Pancreas (tissue), 10 donors: ENCODE results near the gene HK1. TPM values are rescaled to one million over a fixed set of nuclear protein-coding genes. Genes with fewer than 3 reads are reported as not detected.

Experiments
- ATAC-seq, 4 donors: fragments of 200-7000 bp; cut with Tn5 transposase; one replicate each; pipeline versions ENCODE4 v1.8.0 to v1.9.1; 2020; ENCODE audit warnings: mild to moderate bottlenecking in 4 of 4, moderate library complexity in 4 of 4
- DNase-seq, 6 donors: peaks; one replicate each; pipeline ENCODE4 v3.0.0-alpha.2; 2020
- FAIRE-seq: peaks from 2 replicates; lab custom pipeline; 2012; peaks lifted over from hg19 to GRCh38; lab: Jason Lieb, UNC
- H3K27ac ChIP-seq, 4 donors: fragments of 200-600 bp; sonication (generic); 1 replicate in 3 of 4; 2 replicates in 1 of 4; pipeline versions ENCODE4 v1.5.0 to v1.8.0; 2020
- H3K27me3 ChIP-seq, 4 donors: fragments of 200-600 bp; one replicate each; pipeline ENCODE4 v1.8.0; 2021
- H3K36me3 ChIP-seq, 3 donors: fragments of 200-600 bp; sonication (generic) in 1 of 3; one replicate each; pipeline versions ENCODE4 v1.5.0 to v1.8.0; 2020 to 2021
- H3K4me1 ChIP-seq, 3 donors: fragments of 200-600 bp; one replicate each; pipeline ENCODE4 v1.8.0; 2021
- H3K4me3 ChIP-seq, 4 donors: fragments of 200-600 bp; sonication (generic) in 2 of 4; one replicate each; pipeline versions ENCODE4 v1.5.0 to v1.8.0; 2020 to 2021
- H3K9me3 ChIP-seq, 4 donors: fragments of 200-600 bp; one replicate each; pipeline ENCODE4 v1.8.0; 2021
- WGBS, 2 donors: extraction: QIAGEN DNeasy Blood & Tissue Kit; methylation state at CpG; one replicate each; pipeline ENCODE4 v1.1.7; 2013; 5-methylcytosine and 5-hydroxymethylcytosine counted together
- intact Hi-C, 3 donors: fragments of 100-400 bp; cut with DNase I; formaldehyde crosslinking; loops; one replicate each; pipeline versions ENCODE4 v1.11.1 to v1.14.2; 2022
- polyA plus RNA-seq, 2 donors: library from polyadenylated mRNA; stranded (reverse); fragments of 200-250 nt; gene quantifications; one replicate each; pipeline ENCODE4 v1.2.3, GENCODE V29; 2013
- total RNA-seq, 6 donors: library from RNA; stranded (reverse); fragmentation: NEBNext Ultra II Directional in 4 of 6; extraction: Animal tissue kit (Norgen Biotek cat#: 25700) in 4 of 6; gene quantifications; one replicate each; pipeline versions ENCODE4 v1.2.1 to v1.2.4, GENCODE V29; 2021 to 2023
- TF ChIP-seq, protein P1 (sequence below), 4 donors: fragments of 200-600 bp; sonication (generic) in 3 of 4; IDR thresholded peaks; one replicate each; pipeline versions ENCODE4 v1.5.0 to v1.8.0; 2021; ENCODE audit warnings: antibody characterized with exemption in 4 of 4
- donor health status: healthy with polysubstance abuse.
- donor health status: DM: no; HTN: no; CAD: no; lungs with moderate emphysema.
- donor health status: DM: no; HTN: no; CAD: no.
- donor health status: control.
- donor health status: control.
- donor health status: Bipolar disorder and iron deficiency.
- donor health status: DM: yes; HTN: yes; CAD: no.
- donor health status: DM: no; HTN: no; CAD: no.
- donor health status: DM: no; HTN: no; CAD: no.
- donor health status: DM: yes; HTN: yes; CAD: no.

The HK1 gene
- total and polyA plus RNA-seq, 8 donors = 6.7 to 18.1 (median 8.6) TPM

DNA sequence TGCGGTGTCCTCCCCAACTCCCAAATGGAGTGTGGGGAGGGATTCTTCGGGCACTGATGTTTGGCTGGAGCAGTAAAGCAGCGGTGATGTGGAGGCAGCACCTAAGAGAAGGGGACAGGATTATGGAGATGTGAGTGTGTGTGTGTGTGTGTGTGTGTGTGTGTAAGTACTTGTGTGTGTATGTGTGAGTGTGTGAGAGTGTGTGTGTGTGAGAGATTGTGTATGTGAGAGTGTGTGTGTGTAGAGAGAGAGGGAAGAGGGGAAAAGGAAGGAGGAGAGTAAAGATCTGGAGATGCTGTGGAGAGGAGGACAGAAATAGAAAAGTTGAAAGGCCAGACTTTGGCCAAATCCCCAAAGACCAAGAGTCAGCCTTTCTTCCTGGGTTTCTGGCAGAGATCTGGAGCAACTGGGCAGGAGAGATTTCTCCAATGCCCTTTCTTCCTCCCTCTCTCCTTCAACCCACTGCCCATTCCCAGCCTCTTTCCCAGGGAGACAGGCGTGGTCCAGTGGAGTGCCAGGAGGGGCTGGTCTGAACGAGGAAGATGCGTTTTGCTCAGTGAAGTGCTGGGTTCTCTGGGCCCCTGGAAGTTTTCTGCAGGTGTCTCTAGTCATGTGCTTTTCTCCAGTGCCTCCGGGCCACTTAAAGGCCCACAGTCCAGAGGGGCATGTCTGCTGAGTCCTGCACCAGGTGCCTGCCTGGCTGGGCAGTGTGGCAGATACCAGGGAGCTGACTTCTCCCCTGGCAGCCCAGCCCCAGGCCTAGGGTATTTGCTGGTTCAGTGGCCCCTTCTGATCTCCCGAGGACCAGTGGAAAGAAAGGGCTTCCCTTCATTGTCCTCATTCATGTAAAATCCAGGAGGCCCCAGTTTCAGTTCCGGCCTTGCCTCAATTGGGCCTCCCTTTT, 60.5 kb downstream of the HK1 start:
- Histone ChIP-seq H3K4me1 (peaks cover 0 to 4% (median 0%) of the 10 kb centered on the region in 3 donors), H3K27ac (no peak overlapping the region), H3K36me3 (no peaks in the 10 kb centered on the region), H3K27me3 (no peaks in the 10 kb centered on the region), H3K4me3 (no peak overlapping the region), H3K9me3 (no peaks in the 10 kb centered on the region)
- no peak for DNase-seq
- 82 to 83% methylated on average over 9 of the region's 9 CpGs for WGBS, 2 donors
- TF ChIP-seq, protein P1, sequence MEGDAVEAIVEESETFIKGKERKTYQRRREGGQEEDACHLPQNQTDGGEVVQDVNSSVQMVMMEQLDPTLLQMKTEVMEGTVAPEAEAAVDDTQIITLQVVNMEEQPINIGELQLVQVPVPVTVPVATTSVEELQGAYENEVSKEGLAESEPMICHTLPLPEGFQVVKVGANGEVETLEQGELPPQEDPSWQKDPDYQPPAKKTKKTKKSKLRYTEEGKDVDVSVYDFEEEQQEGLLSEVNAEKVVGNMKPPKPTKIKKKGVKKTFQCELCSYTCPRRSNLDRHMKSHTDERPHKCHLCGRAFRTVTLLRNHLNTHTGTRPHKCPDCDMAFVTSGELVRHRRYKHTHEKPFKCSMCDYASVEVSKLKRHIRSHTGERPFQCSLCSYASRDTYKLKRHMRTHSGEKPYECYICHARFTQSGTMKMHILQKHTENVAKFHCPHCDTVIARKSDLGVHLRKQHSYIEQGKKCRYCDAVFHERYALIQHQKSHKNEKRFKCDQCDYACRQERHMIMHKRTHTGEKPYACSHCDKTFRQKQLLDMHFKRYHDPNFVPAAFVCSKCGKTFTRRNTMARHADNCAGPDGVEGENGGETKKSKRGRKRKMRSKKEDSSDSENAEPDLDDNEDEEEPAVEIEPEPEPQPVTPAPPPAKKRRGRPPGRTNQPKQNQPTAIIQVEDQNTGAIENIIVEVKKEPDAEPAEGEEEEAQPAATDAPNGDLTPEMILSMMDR (IDR thresholded peaks at IDR 0.05) = no peak
- ATAC-seq = no peak
- intact Hi-C loops = no loop called here
- no peak for FAIRE-seq

- TF ChIP-seq, protein P1 (IDR thresholded peaks at IDR 0.05) = no peak
- intact Hi-C loops = no loop called here
- DNase-seq (no peak), ATAC-seq (no peak), FAIRE-seq (no peak)
- WGBS, 2 donors = 90 to 91% methylated on average over 9 of the region's 9 CpGs
- Histone ChIP-seq H3K4me3 (no peak overlapping the region), H3K36me3 (no peaks in the 10 kb centered on the region), H3K4me1 (no peaks in the 10 kb centered on the region), H3K27me3 (no peaks in the 10 kb centered on the region), H3K27ac (no peak overlapping the region), H3K9me3 (no peaks in the 10 kb centered on the region)
These were observed 62.4 kb downstream of the HK1 start for GRCh38 chr10:69340695-69341094.

DNA sequence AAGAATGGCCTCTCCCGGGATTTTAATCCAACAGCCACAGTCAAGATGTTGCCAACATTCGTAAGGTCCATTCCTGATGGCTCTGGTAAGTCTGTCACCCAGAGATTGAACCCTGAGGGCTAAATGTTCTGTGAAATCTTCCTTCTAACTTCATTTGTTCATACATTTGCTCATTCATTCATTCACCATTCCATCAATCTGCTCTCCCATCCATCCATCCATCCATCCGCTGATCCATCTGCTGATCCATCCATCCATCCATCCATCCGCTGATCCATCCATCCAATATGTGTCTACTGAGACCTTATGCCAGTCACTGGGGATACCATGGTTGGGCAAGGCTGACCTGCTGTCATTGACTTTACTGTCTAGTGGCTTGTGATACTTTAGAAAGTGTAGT, 65.6 kb downstream of the HK1 start:
- ATAC-seq = no peak
- Histone ChIP-seq H3K27ac (no peak overlapping the region), H3K36me3 (no peaks in the 10 kb centered on the region), H3K27me3 (no peaks in the 10 kb centered on the region), H3K4me3 (no peak overlapping the region), H3K4me1 (peaks cover 0 to 7% (median 0%) of the 10 kb centered on the region in 3 donors), H3K9me3 (no peaks in the 10 kb centered on the region)
- 95 to 96% methylated on average over 4 of the region's 4 CpGs for WGBS, 2 donors
- intact Hi-C loops = no loop called here
- no peak for FAIRE-seq
- TF ChIP-seq, protein P1 (IDR thresholded peaks at IDR 0.05) = no peak
- no peak for DNase-seq

GRCh38 chr10:69344591-69345252, 66.4 kb downstream of the HK1 start:
- H3K27ac ChIP-seq = no peak overlapping the region

More at GRCh38 chr10:69344591-69345252, 66.4 kb downstream of the HK1 start:
- WGBS, 2 donors = 81% methylated on average over 13 of the region's 13 CpGs
- H3K36me3 ChIP-seq = no peaks in the 10 kb centered on the region
- no peak for FAIRE-seq
- no peaks in the 10 kb centered on the region for H3K9me3 ChIP-seq
- H3K27me3 ChIP-seq = no peaks in the 10 kb centered on the region
- TF ChIP-seq, protein P1 (IDR thresholded peaks at IDR 0.05) = no peak
- peaks cover 0 to 11% (median 0%) of the 10 kb centered on the region in 3 donors for H3K4me1 ChIP-seq
- H3K4me3 ChIP-seq = no peak overlapping the region
- no peak for DNase-seq
- ATAC-seq = no peak
- intact Hi-C loops = no loop called here
